GM12878 (cell line): ENCODE measurements around the gene C2CD5.

Source experiments
- CREB1 ChIP-seq: IDR thresholded peaks from 2 replicates; pipeline ENCODE4 v1.6.1; 2012; ENCODE audit warnings: low read depth, mild to moderate bottlenecking, inconsistent platforms
- SIN3A ChIP-seq: IDR thresholded peaks from 2 replicates; pipeline ENCODE4 v1.6.1; 2012; ENCODE audit warnings: low read depth, low read length, improper control_type of control experiment
- TF ChIP-seq, protein P1 (sequence below), 3 experiments: IDR thresholded peaks in 2 of 3; conservative IDR thresholded peaks in 1 of 3; 2 replicates each; pipeline ENCODE4 v1.5.1; 2011; ENCODE audit warnings: low read depth in 3 of 3, low read length in 3 of 3, mild to moderate bottlenecking in 3 of 3, control low read depth in 2 of 3, moderate library complexity in 2 of 3, inconsistent platforms in 1 of 3, mixed read lengths in 1 of 3; ENCODE audit not compliant: control insufficient read depth in 2 of 3, insufficient read depth in 1 of 3; ENCODE audit errors: extremely low read depth in 1 of 3

- TF ChIP-seq SIN3A (no peak), CREB1 (no peak)
- TF ChIP-seq, protein P1, sequence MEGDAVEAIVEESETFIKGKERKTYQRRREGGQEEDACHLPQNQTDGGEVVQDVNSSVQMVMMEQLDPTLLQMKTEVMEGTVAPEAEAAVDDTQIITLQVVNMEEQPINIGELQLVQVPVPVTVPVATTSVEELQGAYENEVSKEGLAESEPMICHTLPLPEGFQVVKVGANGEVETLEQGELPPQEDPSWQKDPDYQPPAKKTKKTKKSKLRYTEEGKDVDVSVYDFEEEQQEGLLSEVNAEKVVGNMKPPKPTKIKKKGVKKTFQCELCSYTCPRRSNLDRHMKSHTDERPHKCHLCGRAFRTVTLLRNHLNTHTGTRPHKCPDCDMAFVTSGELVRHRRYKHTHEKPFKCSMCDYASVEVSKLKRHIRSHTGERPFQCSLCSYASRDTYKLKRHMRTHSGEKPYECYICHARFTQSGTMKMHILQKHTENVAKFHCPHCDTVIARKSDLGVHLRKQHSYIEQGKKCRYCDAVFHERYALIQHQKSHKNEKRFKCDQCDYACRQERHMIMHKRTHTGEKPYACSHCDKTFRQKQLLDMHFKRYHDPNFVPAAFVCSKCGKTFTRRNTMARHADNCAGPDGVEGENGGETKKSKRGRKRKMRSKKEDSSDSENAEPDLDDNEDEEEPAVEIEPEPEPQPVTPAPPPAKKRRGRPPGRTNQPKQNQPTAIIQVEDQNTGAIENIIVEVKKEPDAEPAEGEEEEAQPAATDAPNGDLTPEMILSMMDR (IDR thresholded peaks at IDR 0.05 in 2 of 3, conservative IDR thresholded peaks at IDR 0.05 in 1 of 3; ENCODE audit: control insufficient read depth in 2 of 3, extremely low read depth in 1 of 3, insufficient read depth in 1 of 3, low read depth in 3 of 3, low read length in 3 of 3): no peak
These were observed 8.9 kb downstream of the C2CD5 start for GRCh38 chr12:22535478-22535877.
